IMR-90 (cell line): Measurements from ENCODE around the gene DNASE2B.

Experiments
- CEBPB ChIP-seq: IDR thresholded peaks from 2 replicates; pipeline ENCODE4 v1.6.1; 2012; ENCODE audit warnings: low read depth, low read length, improper control_type of control experiment
- MAZ ChIP-seq: IDR thresholded peaks from 2 replicates; pipeline ENCODE4 v1.6.1; 2012; ENCODE audit warnings: low read depth, mild to moderate bottlenecking, low read length, improper control_type of control experiment, moderate library complexity, borderline replicate concordance
- MXI1 ChIP-seq: IDR thresholded peaks from 2 replicates; pipeline ENCODE4 v1.6.1; 2012; ENCODE audit warnings: low read depth, mild to moderate bottlenecking, low read length, moderate library complexity, borderline replicate concordance
- NFE2L2 ChIP-seq: fragments of 150-350 bp; IDR thresholded peaks from 2 replicates; pipeline ENCODE4 v1.6.1; 2016; ENCODE audit warnings: low read depth, mild to moderate bottlenecking, low read length
- POLR2A ChIP-seq: IDR thresholded peaks from 2 replicates; pipeline ENCODE4 v1.6.1; 2012; ENCODE audit warnings: mild to moderate bottlenecking, low read depth, low read length
- RAD21 ChIP-seq: IDR thresholded peaks from 2 replicates; pipeline ENCODE4 v1.6.1; 2012; ENCODE audit warnings: low read length, improper control_type of control experiment
- TF ChIP-seq, protein P1 (sequence below): conservative IDR thresholded peaks from 2 replicates; pipeline ENCODE4 v1.5.1; 2012; ENCODE audit warnings: mild to moderate bottlenecking, low read depth, low read length, improper control_type of control experiment
- TF ChIP-seq, protein P2 (sequence below): fragments of 150-350 bp; IDR thresholded peaks from 2 replicates; pipeline ENCODE4 v1.6.1; 2016; ENCODE audit warnings: low read depth, mild to moderate bottlenecking, low read length, moderate library complexity, borderline replicate concordance

DNA sequence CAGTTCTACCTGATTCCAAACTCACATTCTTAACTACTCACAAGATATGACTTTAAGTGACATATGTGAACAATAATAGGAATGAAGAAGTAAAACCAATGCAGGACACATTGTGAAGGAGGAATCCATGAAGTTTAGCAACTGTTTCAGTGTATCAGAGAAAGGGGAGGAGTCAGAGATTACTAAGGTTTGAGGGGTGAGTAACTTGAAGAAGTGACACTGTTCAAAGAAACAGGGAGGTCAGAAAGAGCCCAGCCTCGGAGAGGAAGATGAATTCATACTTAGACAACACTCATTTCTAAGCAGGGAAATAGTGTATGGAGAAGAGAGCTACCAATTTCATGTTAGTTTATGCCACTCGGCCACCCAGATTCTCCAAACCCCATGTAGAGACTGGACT lies 52.6 kb downstream of the DNASE2B start:
- no peak for TF ChIP-seq POLR2A
- TF ChIP-seq, protein P1, sequence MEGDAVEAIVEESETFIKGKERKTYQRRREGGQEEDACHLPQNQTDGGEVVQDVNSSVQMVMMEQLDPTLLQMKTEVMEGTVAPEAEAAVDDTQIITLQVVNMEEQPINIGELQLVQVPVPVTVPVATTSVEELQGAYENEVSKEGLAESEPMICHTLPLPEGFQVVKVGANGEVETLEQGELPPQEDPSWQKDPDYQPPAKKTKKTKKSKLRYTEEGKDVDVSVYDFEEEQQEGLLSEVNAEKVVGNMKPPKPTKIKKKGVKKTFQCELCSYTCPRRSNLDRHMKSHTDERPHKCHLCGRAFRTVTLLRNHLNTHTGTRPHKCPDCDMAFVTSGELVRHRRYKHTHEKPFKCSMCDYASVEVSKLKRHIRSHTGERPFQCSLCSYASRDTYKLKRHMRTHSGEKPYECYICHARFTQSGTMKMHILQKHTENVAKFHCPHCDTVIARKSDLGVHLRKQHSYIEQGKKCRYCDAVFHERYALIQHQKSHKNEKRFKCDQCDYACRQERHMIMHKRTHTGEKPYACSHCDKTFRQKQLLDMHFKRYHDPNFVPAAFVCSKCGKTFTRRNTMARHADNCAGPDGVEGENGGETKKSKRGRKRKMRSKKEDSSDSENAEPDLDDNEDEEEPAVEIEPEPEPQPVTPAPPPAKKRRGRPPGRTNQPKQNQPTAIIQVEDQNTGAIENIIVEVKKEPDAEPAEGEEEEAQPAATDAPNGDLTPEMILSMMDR, result no peak
- TF ChIP-seq, protein P2, sequence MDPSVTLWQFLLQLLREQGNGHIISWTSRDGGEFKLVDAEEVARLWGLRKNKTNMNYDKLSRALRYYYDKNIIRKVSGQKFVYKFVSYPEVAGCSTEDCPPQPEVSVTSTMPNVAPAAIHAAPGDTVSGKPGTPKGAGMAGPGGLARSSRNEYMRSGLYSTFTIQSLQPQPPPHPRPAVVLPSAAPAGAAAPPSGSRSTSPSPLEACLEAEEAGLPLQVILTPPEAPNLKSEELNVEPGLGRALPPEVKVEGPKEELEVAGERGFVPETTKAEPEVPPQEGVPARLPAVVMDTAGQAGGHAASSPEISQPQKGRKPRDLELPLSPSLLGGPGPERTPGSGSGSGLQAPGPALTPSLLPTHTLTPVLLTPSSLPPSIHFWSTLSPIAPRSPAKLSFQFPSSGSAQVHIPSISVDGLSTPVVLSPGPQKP, result no peak
- TF ChIP-seq MXI1, result no peak
- TF ChIP-seq CEBPB, result no peak
- no peak for TF ChIP-seq RAD21
- no peak for TF ChIP-seq NFE2L2
- no peak for TF ChIP-seq MAZ
